H9 (cell line): ENCODE data around the gene DCP1A. TPM values are rescaled to one million over a fixed set of nuclear protein-coding genes. Genes with fewer than 3 reads are reported as not detected.

ENCODE experiments used
- DNase-seq: peaks from one replicate; pipeline ENCODE4 v3.0.0-alpha.2; 2017
- H2AFZ ChIP-seq: one replicate; pipeline ENCODE4 v1.6.1; 2013; ENCODE audit warnings: mild to moderate bottlenecking, low read length, control low read depth, moderate library complexity
- H2AK5ac ChIP-seq: 2 replicates; pipeline ENCODE4 v1.6.1; 2013; ENCODE audit warnings: low read length, control low read depth, mixed read lengths; ENCODE audit not compliant: insufficient read length
- H2BK120ac ChIP-seq: one replicate; pipeline ENCODE4 v1.6.1; 2013; ENCODE audit warnings: low read depth, mild to moderate bottlenecking, low read length, control low read depth, inconsistent platforms; ENCODE audit not compliant: poor library complexity, severe bottlenecking
- H2BK12ac ChIP-seq: 2 replicates; pipeline ENCODE4 v1.6.1; 2013; ENCODE audit warnings: low read length, control low read depth, mixed read lengths, low read depth; ENCODE audit not compliant: insufficient read length
- H2BK15ac ChIP-seq: 2 replicates; pipeline ENCODE4 v1.6.1; 2013; ENCODE audit warnings: low read depth, low read length, control low read depth
- H2BK20ac ChIP-seq: one replicate; pipeline ENCODE4 v1.6.1; 2013; ENCODE audit warnings: low read depth, mild to moderate bottlenecking, low read length, control low read depth, inconsistent platforms; ENCODE audit not compliant: poor library complexity, severe bottlenecking
- H2BK5ac ChIP-seq: 2 replicates; pipeline ENCODE4 v1.6.1; 2013; ENCODE audit warnings: low read length, control low read depth, mixed read lengths; ENCODE audit not compliant: insufficient read length
- H3K14ac ChIP-seq: 2 replicates; pipeline ENCODE4 v1.6.1; 2013; ENCODE audit warnings: low read length, control low read depth; ENCODE audit not compliant: insufficient read depth
- H3K18ac ChIP-seq: 2 replicates; pipeline ENCODE4 v1.6.1; 2013; ENCODE audit warnings: low read depth, mild to moderate bottlenecking, mixed read lengths, low read length, control low read depth; ENCODE audit not compliant: insufficient read length
- H3K23ac ChIP-seq: 2 replicates; pipeline ENCODE4 v1.6.1; 2013; ENCODE audit warnings: low read length, control low read depth, mixed read lengths, low read depth; ENCODE audit not compliant: insufficient read length
- H3K23me2 ChIP-seq: 2 replicates; pipeline ENCODE4 v1.6.1; 2013; ENCODE audit warnings: low read depth, mild to moderate bottlenecking, mixed read lengths, low read length, control low read depth; ENCODE audit not compliant: insufficient read length, poor library complexity, severe bottlenecking
- H3K27ac ChIP-seq: 2 replicates; pipeline ENCODE4 v1.5.1; 2013; ENCODE audit warnings: low read length, control low read depth, mixed read lengths, low read depth; ENCODE audit not compliant: insufficient read length
- H3K27me3 ChIP-seq: 2 replicates; pipeline ENCODE4 v1.6.1; 2013; ENCODE audit warnings: low read length, control low read depth, inconsistent platforms; ENCODE audit not compliant: insufficient read depth
- H3K4ac ChIP-seq: 2 replicates; pipeline ENCODE4 v1.6.1; 2013; ENCODE audit warnings: low read depth, mild to moderate bottlenecking, control low read depth, inconsistent platforms, low read length, moderate library complexity
- H3K4me1 ChIP-seq: 2 replicates; pipeline ENCODE4 v1.6.1; 2013; ENCODE audit warnings: low read length, control low read depth, inconsistent platforms; ENCODE audit not compliant: insufficient read depth
- H3K4me2 ChIP-seq: 2 replicates; pipeline ENCODE4 v1.6.1; 2013; ENCODE audit warnings: low read length, control low read depth, mixed read lengths; ENCODE audit not compliant: insufficient read length, insufficient read depth
- H3K56ac ChIP-seq: 2 replicates; pipeline ENCODE4 v1.6.1; 2013; ENCODE audit warnings: low read depth, mild to moderate bottlenecking, mixed read lengths, low read length, control low read depth; ENCODE audit not compliant: insufficient read length
- H3K79me1 ChIP-seq: 2 replicates; pipeline ENCODE4 v1.6.1; 2013; ENCODE audit warnings: low read depth, mild to moderate bottlenecking, moderate library complexity, low read length, control low read depth, inconsistent platforms; ENCODE audit not compliant: insufficient read depth, poor library complexity, severe bottlenecking
- H3K79me2 ChIP-seq: 2 replicates; pipeline ENCODE4 v1.6.1; 2013; ENCODE audit warnings: low read length, control low read depth, inconsistent platforms; ENCODE audit not compliant: insufficient read depth
- H3K9ac ChIP-seq: 2 replicates; pipeline ENCODE4 v1.6.1; 2013; ENCODE audit warnings: low read length, control low read depth, mixed read lengths; ENCODE audit not compliant: insufficient read length; ENCODE audit errors: extremely low read depth
- H3K9me3 ChIP-seq: one replicate; pipeline ENCODE4 v1.6.1; 2013; ENCODE audit warnings: low read depth, low read length, inconsistent platforms; ENCODE audit not compliant: control insufficient read depth
- H3T11ph ChIP-seq: one replicate; pipeline ENCODE4 v1.6.1; 2013; ENCODE audit warnings: mild to moderate bottlenecking, low read length, control low read depth, inconsistent platforms
- H4K20me1 ChIP-seq: one replicate; pipeline ENCODE4 v1.6.1; 2013; ENCODE audit not compliant: control insufficient read depth, insufficient read length, insufficient read depth
- H4K5ac ChIP-seq: 2 replicates; pipeline ENCODE4 v1.6.1; 2013; ENCODE audit warnings: low read depth, mild to moderate bottlenecking, mixed read lengths, low read length, control low read depth; ENCODE audit not compliant: insufficient read length
- H4K8ac ChIP-seq: replicated peaks from 2 replicates; pipeline ENCODE4 v1.6.1; 2013; ENCODE audit warnings: low read length, control low read depth, mixed read lengths, low read depth; ENCODE audit not compliant: insufficient read length
- H4K91ac ChIP-seq: 2 replicates; pipeline ENCODE4 v1.6.1; 2013; ENCODE audit warnings: low read depth, mild to moderate bottlenecking, moderate library complexity, mixed read lengths, low read length, control low read depth; ENCODE audit not compliant: insufficient read length
- H3K27ac Mint-ChIP-seq, 3 experiments: 2 replicates in 2 of 3; 3 replicates in 1 of 3; pipeline ENCODE4 v1.8.0; 2020 to 2021; ENCODE audit warnings: mixed read lengths in 3 of 3, mild to moderate bottlenecking in 1 of 3, moderate library complexity in 1 of 3
- H3K27me3 Mint-ChIP-seq: 2 replicates; pipeline ENCODE4 v1.8.0; 2021; ENCODE audit warnings: low read depth, mild to moderate bottlenecking, moderate library complexity, mixed read lengths
- H3K36me3 Mint-ChIP-seq, 3 experiments: 2 replicates in 2 of 3; 3 replicates in 1 of 3; pipeline ENCODE4 v1.8.0; 2020 to 2021; ENCODE audit warnings: low read depth in 3 of 3, mixed read lengths in 3 of 3; ENCODE audit not compliant: insufficient read depth in 1 of 3
- H3K4me1 Mint-ChIP-seq, 2 experiments: 2 replicates each; pipeline ENCODE4 v1.8.0; 2020; ENCODE audit warnings: mixed read lengths in 2 of 2
- H3K4me3 Mint-ChIP-seq, 2 experiments: 2 replicates in 1 of 2; 3 replicates in 1 of 2; pipeline ENCODE4 v1.8.0; 2020 to 2021; ENCODE audit warnings: mild to moderate bottlenecking in 2 of 2, mixed read lengths in 2 of 2, moderate library complexity in 1 of 2
- H3K9me3 Mint-ChIP-seq, 2 experiments: 2 replicates in 1 of 2; 3 replicates in 1 of 2; pipeline ENCODE4 v1.8.0; 2020; ENCODE audit warnings: mild to moderate bottlenecking in 2 of 2, mixed read lengths in 2 of 2, moderate library complexity in 1 of 2
- CTCF ChIP-seq: fragments of 200-600 bp; sonication (generic); conservative IDR thresholded peaks from 3 replicates; pipeline ENCODE4 v1.8.0; 2021; ENCODE audit warnings: antibody characterized with exemption, mild to moderate bottlenecking
- WGBS: extraction: QIAGEN DNeasy Blood & Tissue Kit; methylation state at CpG from one replicate; pipeline ENCODE4 v1.1.7; 2013; ENCODE audit warnings: missing lambda C conversion rate, low lambda C conversion rate, mixed read lengths; ENCODE audit not compliant: insufficient read length; ENCODE audit errors: extremely low coverage; 5-methylcytosine and 5-hydroxymethylcytosine counted together
- total RNA-seq: library from RNA; stranded (reverse); gene quantifications from 2 replicates; pipeline ENCODE4 v1.2.1, GENCODE V29; 2021

DCP1A gene
- total RNA-seq, 1 experiment from 2014 or later, result 17.8 TPM

- no peaks in the 10 kb centered on the region for H3K36me3 Mint-ChIP-seq
- no peak overlapping the region for H2AK5ac ChIP-seq
- no peak overlapping the region for H3K27ac Mint-ChIP-seq
- no peak overlapping the region for H3K23ac ChIP-seq
- H3K56ac ChIP-seq, result no peak overlapping the region
- H3K27ac ChIP-seq, result no peak overlapping the region
- H3K79me1 ChIP-seq, result no peaks in the 10 kb centered on the region
- no peak overlapping the region for H2BK20ac ChIP-seq
- H2BK15ac ChIP-seq, result no peak overlapping the region
- no peak overlapping the region for H3K4ac ChIP-seq
- H3K9me3 Mint-ChIP-seq, result no peaks in the 10 kb centered on the region
- H3K18ac ChIP-seq, result no peak overlapping the region
- H3T11ph ChIP-seq, result no peak overlapping the region
- no peaks in the 10 kb centered on the region for H3K23me2 ChIP-seq
- no peak for DNase-seq
- no peaks in the 10 kb centered on the region for H3K79me2 ChIP-seq
- no peak overlapping the region for H2AFZ ChIP-seq
- H3K27me3 Mint-ChIP-seq, result peaks cover 5% of the 10 kb centered on the region
- no peak overlapping the region for H2BK12ac ChIP-seq
- no peak overlapping the region for H4K5ac ChIP-seq
- WGBS, result no CpG with 5 or more reads among the region's 4 CpGs
- no peaks in the 10 kb centered on the region for H3K4me1 Mint-ChIP-seq
- H4K91ac ChIP-seq, result no peak overlapping the region
- no peak overlapping the region for H3K4me2 ChIP-seq
- H3K27me3 ChIP-seq, result no peaks in the 10 kb centered on the region
- H4K8ac ChIP-seq, result no peak overlapping the region
- H2BK120ac ChIP-seq, result no peak overlapping the region
- H2BK5ac ChIP-seq, result no peak overlapping the region
- no peaks in the 10 kb centered on the region for H4K20me1 ChIP-seq
- no peak for TF ChIP-seq CTCF
- H3K9me3 ChIP-seq, result no peaks in the 10 kb centered on the region
- H3K14ac ChIP-seq, result no peak overlapping the region
- no peak overlapping the region for H3K9ac ChIP-seq
- H3K4me3 Mint-ChIP-seq, result no peak overlapping the region
- H3K4me1 ChIP-seq, result no peaks in the 10 kb centered on the region
Observed at GRCh38 chr3:53382106-53382505, 34.8 kb upstream of the DCP1A start.
